ENCODE measurements around the gene TXK.

- no peak for TF ChIP-seq POLR2A (IDR thresholded peaks at IDR 0.05; ENCODE audit: low read length)
- no peak for TF ChIP-seq GATA1 (IDR thresholded peaks at IDR 0.05; ENCODE audit: low read depth, low read length)
Observed at GRCh38 chr4:48078862-48079655, 55.0 kb downstream of the TXK start.

All from erythroblast (primary cell).